Mesenchymal stem cell (in vitro differentiated cells and primary cell): ENCODE measurements around the gene PGS1.

Experiments
- DNase-seq: peaks from one replicate; pipeline ENCODE4 v3.0.0-alpha.2; 2013
- H2AFZ ChIP-seq: one replicate; pipeline ENCODE4 v1.6.1; 2013; ENCODE audit warnings: low read depth, mild to moderate bottlenecking, control low read depth, inconsistent platforms, low read length, moderate library complexity
- H2AK5ac ChIP-seq: 2 replicates; pipeline ENCODE4 v1.6.1; 2013; ENCODE audit warnings: low read length, moderate library complexity, mild to moderate bottlenecking, inconsistent platforms; ENCODE audit not compliant: severe bottlenecking
- H2BK120ac ChIP-seq: one replicate; pipeline ENCODE4 v1.6.1; 2013; ENCODE audit warnings: low read depth, mild to moderate bottlenecking, inconsistent platforms, low read length, moderate library complexity
- H2BK12ac ChIP-seq, 2 experiments: one replicate each; pipeline ENCODE4 v1.6.1; 2013; ENCODE audit warnings: inconsistent platforms in 2 of 2, low read length in 2 of 2, mild to moderate bottlenecking in 2 of 2, moderate library complexity in 2 of 2, control low read depth in 1 of 2
- H2BK15ac ChIP-seq: one replicate; pipeline ENCODE4 v1.6.1; 2013; ENCODE audit warnings: mild to moderate bottlenecking, low read depth, inconsistent platforms; ENCODE audit not compliant: poor library complexity, severe bottlenecking
- H2BK5ac ChIP-seq: 2 replicates; pipeline ENCODE4 v1.6.1; 2013; ENCODE audit warnings: low read depth, mild to moderate bottlenecking, low read length, control low read depth, inconsistent platforms; ENCODE audit not compliant: poor library complexity, severe bottlenecking
- H3K14ac ChIP-seq, 2 experiments: one replicate each; pipeline ENCODE4 v1.6.1; 2013; ENCODE audit warnings: inconsistent platforms in 2 of 2, low read length in 2 of 2, control low read depth in 1 of 2, mild to moderate bottlenecking in 1 of 2, moderate library complexity in 1 of 2
- H3K18ac ChIP-seq, 2 experiments: one replicate each; pipeline ENCODE4 v1.6.1; 2013; ENCODE audit warnings: inconsistent platforms in 2 of 2, low read length in 2 of 2, control low read depth in 1 of 2, low read depth in 1 of 2, mild to moderate bottlenecking in 1 of 2
- H3K23ac ChIP-seq, 2 experiments: one replicate each; pipeline ENCODE4 v1.6.1; 2013; ENCODE audit warnings: inconsistent platforms in 2 of 2, low read length in 2 of 2, mild to moderate bottlenecking in 2 of 2, moderate library complexity in 2 of 2, control low read depth in 1 of 2
- H3K27ac ChIP-seq: 2 replicates; pipeline ENCODE4 v1.5.1; 2013; ENCODE audit warnings: mild to moderate bottlenecking, moderate library complexity, low read length, control low read depth, inconsistent platforms; ENCODE audit not compliant: poor library complexity, severe bottlenecking
- H3K27me3 ChIP-seq, 2 experiments: 2 replicates each; pipeline versions ENCODE4 v1.6.1 to v1.7.0; 2013; ENCODE audit warnings: low read length in 2 of 2, mild to moderate bottlenecking in 2 of 2, moderate library complexity in 2 of 2, control low read depth in 1 of 2, inconsistent platforms in 1 of 2; ENCODE audit not compliant: control insufficient read depth in 1 of 2, insufficient read depth in 1 of 2
- H3K36me3 ChIP-seq, 2 experiments: 2 replicates each; pipeline versions ENCODE4 v1.6.1 to v1.7.0; 2013; ENCODE audit warnings: low read length in 2 of 2, control low read depth in 1 of 2, inconsistent platforms in 1 of 2, low read depth in 1 of 2, mild to moderate bottlenecking in 1 of 2; ENCODE audit not compliant: insufficient read depth in 2 of 2, control insufficient read depth in 1 of 2
- H3K4ac ChIP-seq, 2 experiments: one replicate each; pipeline ENCODE4 v1.6.1; 2013; ENCODE audit warnings: inconsistent platforms in 2 of 2, low read length in 2 of 2, mild to moderate bottlenecking in 2 of 2, moderate library complexity in 2 of 2, control low read depth in 1 of 2, low read depth in 1 of 2
- H3K4me1 ChIP-seq: 2 replicates; pipeline ENCODE4 v1.6.1; 2013; ENCODE audit warnings: low read depth, low read length, control low read depth; ENCODE audit not compliant: control insufficient read depth, insufficient read depth
- H3K4me2 ChIP-seq: 2 replicates; pipeline ENCODE4 v1.6.1; 2013; ENCODE audit warnings: low read length, mild to moderate bottlenecking, inconsistent platforms; ENCODE audit not compliant: poor library complexity, severe bottlenecking
- H3K4me3 ChIP-seq, 2 experiments: 2 replicates each; pipeline versions ENCODE4 v1.5.1 to v1.7.0; 2013; ENCODE audit warnings: low read length in 2 of 2, mild to moderate bottlenecking in 2 of 2, control low read depth in 1 of 2, low read depth in 1 of 2; ENCODE audit not compliant: insufficient read depth in 1 of 2
- H3K79me1 ChIP-seq: replicated peaks from 2 replicates; pipeline ENCODE4 v1.6.1; 2013; ENCODE audit warnings: mild to moderate bottlenecking, control low read depth, low read length, inconsistent platforms; ENCODE audit not compliant: poor library complexity, severe bottlenecking
- H3K9ac ChIP-seq: 2 replicates; pipeline ENCODE4 v1.7.0; 2013; ENCODE audit warnings: mild to moderate bottlenecking, low read length, moderate library complexity
- H3K9me3 ChIP-seq: 2 replicates; pipeline ENCODE4 v1.7.0; 2013; ENCODE audit warnings: mild to moderate bottlenecking, low read length; ENCODE audit not compliant: control insufficient read depth
- H4K8ac ChIP-seq: one replicate; pipeline ENCODE4 v1.6.1; 2013; ENCODE audit warnings: inconsistent platforms, mild to moderate bottlenecking, low read length, moderate library complexity
- H4K91ac ChIP-seq: one replicate; pipeline ENCODE4 v1.6.1; 2013; ENCODE audit warnings: mild to moderate bottlenecking, low read length, inconsistent platforms
- WGBS: methylation state at CpG from one replicate; pipeline ENCODE4 v1.1.7; 2013; ENCODE audit warnings: mixed read lengths; 5-methylcytosine and 5-hydroxymethylcytosine counted together

PGS1 gene

DNA sequence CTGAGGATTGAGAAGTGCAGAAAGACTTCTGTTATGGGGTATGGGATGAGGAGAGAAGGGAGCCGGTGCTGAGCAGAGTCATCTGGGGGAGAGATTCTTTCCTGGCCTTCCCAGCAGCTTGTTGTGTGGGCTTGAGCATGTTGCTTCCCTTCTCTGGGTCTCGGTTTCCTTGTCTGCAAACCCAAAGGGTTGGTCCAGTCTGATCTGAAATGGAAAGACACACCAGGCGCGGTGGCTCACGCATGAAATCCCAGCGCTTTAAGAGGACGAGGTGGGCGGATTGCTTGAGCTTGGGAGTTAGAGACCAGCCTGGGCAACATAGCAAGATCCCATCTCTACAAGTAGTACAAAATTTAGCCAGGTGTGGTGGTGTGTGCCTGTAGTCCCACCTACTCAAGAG lies 24.6 kb upstream of the PGS1 start:
- Histone ChIP-seq H2BK5ac (peak overlapping the region; percentile 97), H3K4ac (peak overlapping the region; percentile 79 to 80), H3K18ac (peak overlapping the region; percentile 90 to 93), H3K4me2 (peak overlapping the region; percentile 63), H3K27ac (peak overlapping the region; percentile 97), H3K79me1 (no peaks in the 10 kb centered on the region), H3K9ac (peak overlapping the region; percentile 85), H4K8ac (peak overlapping the region; percentile 74), H2AK5ac (peak overlapping the region; percentile 98), H3K4me1 (peaks cover 60% of the 10 kb centered on the region), H4K91ac (peak overlapping the region; percentile 96), H2BK15ac (peak overlapping the region; percentile 78), H3K27me3 (no peaks in the 10 kb centered on the region), H3K4me3 (peak overlapping the region in 1 of 2 experiments; percentile 68), H2AFZ (no peak overlapping the region), H2BK12ac (peak overlapping the region; percentile 91 to 94), H2BK120ac (peak overlapping the region; percentile 97), H3K14ac (peak overlapping the region in 1 of 2 experiments; percentile 77), H3K9me3 (no peaks in the 10 kb centered on the region), H3K36me3 (peaks cover 31 to 38% of the 10 kb centered on the region in 2 experiments), H3K23ac (no peak overlapping the region)
- WGBS, result 86% methylated on average over 8 of the region's 8 CpGs
- no peak for DNase-seq

DNA sequence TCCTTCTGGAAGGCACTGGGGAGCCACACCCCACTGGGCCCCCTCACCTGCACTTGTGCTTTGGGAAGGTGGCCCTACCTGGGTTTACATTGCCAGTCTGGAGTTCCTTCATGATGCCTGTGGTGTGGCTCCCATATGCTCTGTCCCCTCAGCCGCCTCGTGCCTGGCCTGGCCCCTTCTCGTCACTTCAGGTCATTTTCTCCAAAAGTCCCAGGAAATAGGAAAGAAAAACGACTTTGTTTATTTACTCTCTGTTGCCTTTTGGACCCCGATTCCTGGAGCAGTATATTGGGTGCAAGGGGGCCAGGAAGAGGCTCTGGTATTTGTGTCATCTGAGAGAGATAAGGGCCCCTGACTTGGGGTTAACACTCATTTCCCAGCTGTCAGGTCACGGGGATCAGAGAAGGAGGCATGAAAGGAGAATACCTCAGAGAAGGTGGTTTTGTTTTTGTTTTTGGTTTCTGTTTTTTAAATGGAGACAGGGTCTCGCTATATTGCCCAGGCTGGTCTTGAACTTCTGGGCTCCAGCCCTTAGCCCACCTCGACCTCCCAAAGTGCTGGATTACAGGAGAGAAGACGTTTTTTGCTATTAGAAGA lies 23.3 kb upstream of the PGS1 start:
- H3K9ac ChIP-seq, result peak overlapping the region; percentile 76
- H3K79me1 ChIP-seq, result no peaks in the 10 kb centered on the region
- no peak overlapping the region for H2BK5ac ChIP-seq
- peak overlapping the region; percentile 12 for H2BK120ac ChIP-seq
- peak overlapping the region; percentile 19 to 89 for H3K4ac ChIP-seq
- no peak overlapping the region for H2AFZ ChIP-seq
- peak overlapping the region; percentile 78 for H4K91ac ChIP-seq
- peak overlapping the region; percentile 65 for H2BK15ac ChIP-seq
- H3K14ac ChIP-seq, result no peak overlapping the region
- peak overlapping the region; percentile 44 to 48 for H3K18ac ChIP-seq
- H3K4me1 ChIP-seq, result peaks cover 56% of the 10 kb centered on the region
- H3K23ac ChIP-seq, result no peak overlapping the region
- peak overlapping the region; percentile 73 for H2AK5ac ChIP-seq
- 66% methylated on average over 9 of the region's 9 CpGs for WGBS
- H3K36me3 ChIP-seq, result peaks cover 32 to 38% of the 10 kb centered on the region in 2 experiments
- no peaks in the 10 kb centered on the region for H3K27me3 ChIP-seq
- H2BK12ac ChIP-seq, result peak overlapping the region in 1 of 2 experiments; percentile 75
- no peak overlapping the region for H3K4me3 ChIP-seq
- H3K27ac ChIP-seq, result no peak overlapping the region
- H3K9me3 ChIP-seq, result no peaks in the 10 kb centered on the region
- no peak for DNase-seq
- no peak overlapping the region for H4K8ac ChIP-seq
- no peak overlapping the region for H3K4me2 ChIP-seq

DNA sequence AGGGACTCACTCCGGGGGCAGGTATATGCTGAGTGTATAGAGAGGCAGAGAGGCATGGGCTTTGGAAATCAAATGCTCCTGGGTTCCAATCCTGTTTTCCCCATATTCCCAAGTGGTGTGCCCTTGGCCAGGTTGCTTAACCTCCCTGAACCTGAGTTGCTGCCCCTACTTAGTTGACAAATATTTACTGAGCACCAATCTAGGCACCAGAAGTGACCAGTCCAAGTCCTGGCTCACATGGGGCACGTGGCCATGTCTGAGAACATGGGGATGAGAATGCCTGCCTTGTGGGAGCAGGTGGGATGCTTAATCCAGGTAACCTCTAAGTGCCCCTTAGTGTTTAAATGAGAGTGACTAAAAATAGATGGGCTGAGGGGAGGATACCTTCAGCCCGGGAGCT lies 22.7 kb upstream of the PGS1 start:
- WGBS, result 72% methylated on average over 3 of the region's 3 CpGs
- no peak overlapping the region for H3K4me2 ChIP-seq

DNA sequence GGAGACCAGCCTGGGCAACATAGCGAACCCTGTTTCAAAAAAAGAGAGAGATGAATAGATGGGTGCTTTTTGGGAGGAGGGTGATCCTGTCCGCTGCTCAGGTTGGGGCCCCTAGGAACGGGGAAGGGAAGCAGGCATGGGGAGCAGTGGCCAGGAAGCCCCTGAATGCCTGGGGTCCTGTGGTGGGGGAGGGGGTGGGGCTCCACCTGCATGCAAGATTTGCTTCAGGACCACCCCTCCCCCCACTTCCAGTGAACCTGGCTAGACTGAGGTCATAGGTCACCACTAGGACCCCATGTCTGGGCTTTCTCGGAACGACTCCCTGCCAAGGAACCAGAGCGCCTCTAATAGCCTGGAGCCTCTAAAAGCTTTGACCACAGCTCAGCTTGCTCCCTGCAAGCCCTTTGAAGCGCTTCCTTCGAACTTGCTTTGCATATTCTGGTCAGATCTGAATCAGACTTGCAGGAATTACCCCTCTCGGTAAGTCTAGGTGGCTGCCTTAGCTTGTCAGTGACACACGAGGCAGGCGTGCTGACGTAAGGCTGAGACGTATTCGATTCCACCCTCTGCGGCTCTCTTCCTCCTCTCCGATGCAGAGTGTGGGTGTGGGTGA lies 22.2 kb upstream of the PGS1 start:
- peaks cover 32 to 38% of the 10 kb centered on the region in 2 experiments for H3K36me3 ChIP-seq
- whole genome bisulfite sequencing, result 22% methylated on average over 14 of the region's 16 CpGs
- H3K4ac ChIP-seq, result no peak overlapping the region
- H3K14ac ChIP-seq, result peak overlapping the region in 1 of 2 experiments; percentile 79
- H2AK5ac ChIP-seq, result peak overlapping the region; percentile 73
- H3K4me1 ChIP-seq, result peaks cover 64% of the 10 kb centered on the region
- peak overlapping the region; percentile 41 for H4K91ac ChIP-seq
- peak overlapping the region; percentile 46 to 55 for H2BK12ac ChIP-seq
- H3K9me3 ChIP-seq, result no peaks in the 10 kb centered on the region
- no peaks in the 10 kb centered on the region for H3K79me1 ChIP-seq
- peak overlapping the region; percentile 24 for H2BK120ac ChIP-seq
- peak overlapping the region; percentile 58 to 68 for H3K18ac ChIP-seq
- H3K27ac ChIP-seq, result peak overlapping the region; percentile 70
- H2BK15ac ChIP-seq, result peak overlapping the region; percentile 49
- H3K4me2 ChIP-seq, result peak overlapping the region; percentile 41
- DNase-seq, result peak; percentile 96
- H2AFZ ChIP-seq, result no peak overlapping the region
- peak overlapping the region; percentile 76 for H3K9ac ChIP-seq
- H2BK5ac ChIP-seq, result no peak overlapping the region
- no peaks in the 10 kb centered on the region for H3K27me3 ChIP-seq
- no peak overlapping the region for H4K8ac ChIP-seq
- H3K4me3 ChIP-seq, result peak overlapping the region in 1 of 2 experiments; percentile 75
- no peak overlapping the region for H3K23ac ChIP-seq

More for the DNA sequence above, 22.7 kb upstream of the PGS1 start:
- H2AFZ ChIP-seq, result no peak overlapping the region
- H3K14ac ChIP-seq, result peak overlapping the region in 1 of 2 experiments; percentile 48
- H3K23ac ChIP-seq, result no peak overlapping the region
- no peak overlapping the region for H4K91ac ChIP-seq
- H3K36me3 ChIP-seq, result peaks cover 32 to 38% of the 10 kb centered on the region in 2 experiments
- H2BK120ac ChIP-seq, result peak overlapping the region; percentile 24
- H3K9me3 ChIP-seq, result no peaks in the 10 kb centered on the region
- peaks cover 60% of the 10 kb centered on the region for H3K4me1 ChIP-seq
- no peak overlapping the region for H2BK5ac ChIP-seq
- H3K18ac ChIP-seq, result no peak overlapping the region
- H2AK5ac ChIP-seq, result peak overlapping the region; percentile 73
- peak overlapping the region; percentile 70 for H3K27ac ChIP-seq
- peak overlapping the region; percentile 38 to 72 for H2BK12ac ChIP-seq
- H3K79me1 ChIP-seq, result no peaks in the 10 kb centered on the region
- no peak for DNase-seq
- H2BK15ac ChIP-seq, result peak overlapping the region; percentile 49
- no peaks in the 10 kb centered on the region for H3K27me3 ChIP-seq
- no peak overlapping the region for H3K4ac ChIP-seq
- peak overlapping the region in 1 of 2 experiments; percentile 75 for H3K4me3 ChIP-seq
- no peak overlapping the region for H4K8ac ChIP-seq
- peak overlapping the region; percentile 76 for H3K9ac ChIP-seq
